Astrocyte (in vitro differentiated cells and primary cell): ENCODE measurements around the gene SKIC2. TPM values are rescaled to one million over a fixed set of nuclear protein-coding genes. Genes with fewer than 3 reads are reported as not detected.
A peak's percentile ranks its signal among the peaks of the same experiment; 100 is the strongest.

Source experiments
- DNase-seq: peaks from one replicate; pipeline ENCODE4 v3.0.0-alpha.2; 2010; ENCODE audit warnings: low read depth
- FAIRE-seq: peaks from 2 replicates; lab custom pipeline; 2011; peaks lifted over from hg19 to GRCh38; lab: Jason Lieb, UNC
- H2AFZ ChIP-seq: 2 replicates; pipeline ENCODE4 v1.6.0; 2012; ENCODE audit warnings: low read depth, low read length, inconsistent platforms
- H3K27ac ChIP-seq: 2 replicates; pipeline ENCODE4 v1.5.1; 2011; ENCODE audit warnings: low read depth, low read length, inconsistent platforms
- H3K27me3 ChIP-seq: 2 replicates; pipeline ENCODE4 v1.6.0; 2011; ENCODE audit warnings: low read length, inconsistent platforms; ENCODE audit not compliant: insufficient read depth
- H3K36me3 ChIP-seq: 2 replicates; pipeline ENCODE4 v1.5.1; 2011; ENCODE audit warnings: low read length, inconsistent platforms; ENCODE audit not compliant: insufficient read depth
- H3K4me1 ChIP-seq: 2 replicates; pipeline ENCODE4 v1.5.1; 2011; ENCODE audit warnings: low read length, inconsistent platforms; ENCODE audit not compliant: insufficient read depth
- H3K4me2 ChIP-seq: 2 replicates; pipeline ENCODE4 v1.6.0; 2012; ENCODE audit warnings: low read length, inconsistent platforms
- H3K4me3 ChIP-seq: 2 replicates; pipeline ENCODE4 v1.5.1; 2011; ENCODE audit warnings: low read depth, mild to moderate bottlenecking, low read length, inconsistent platforms; ENCODE audit not compliant: insufficient read depth
- H3K79me2 ChIP-seq: 2 replicates; pipeline ENCODE4 v1.6.0; 2012; ENCODE audit warnings: mild to moderate bottlenecking, low read length, inconsistent platforms; ENCODE audit not compliant: insufficient read depth
- H3K9ac ChIP-seq: 2 replicates; pipeline ENCODE4 v1.6.0; 2012; ENCODE audit warnings: mild to moderate bottlenecking, low read length, inconsistent platforms
- H3K9me3 ChIP-seq: 2 replicates; pipeline ENCODE4 v1.5.1; 2012; ENCODE audit warnings: low read depth, mild to moderate bottlenecking, low read length, inconsistent platforms; ENCODE audit not compliant: insufficient read depth
- H4K20me1 ChIP-seq: 2 replicates; pipeline ENCODE4 v1.6.0; 2012; ENCODE audit warnings: low read length, inconsistent platforms; ENCODE audit not compliant: insufficient read depth
- H3K27ac Mint-ChIP-seq: one replicate; pipeline ENCODE4 v1.8.0; 2021; ENCODE audit warnings: mild to moderate bottlenecking, mixed read lengths; ENCODE audit not compliant: unreplicated experiment
- H3K27me3 Mint-ChIP-seq: one replicate; pipeline ENCODE4 v1.8.0; 2021; ENCODE audit warnings: low read depth, mixed read lengths; ENCODE audit not compliant: unreplicated experiment
- H3K36me3 Mint-ChIP-seq: one replicate; pipeline ENCODE4 v1.8.0; 2021; ENCODE audit warnings: low read depth, mixed read lengths; ENCODE audit not compliant: unreplicated experiment
- H3K4me1 Mint-ChIP-seq: one replicate; pipeline ENCODE4 v1.8.0; 2021; ENCODE audit warnings: low read depth, mixed read lengths; ENCODE audit not compliant: unreplicated experiment
- H3K4me3 Mint-ChIP-seq: one replicate; pipeline ENCODE4 v1.8.0; 2021; ENCODE audit warnings: mild to moderate bottlenecking, moderate library complexity, mixed read lengths; ENCODE audit not compliant: unreplicated experiment
- H3K9me3 Mint-ChIP-seq: one replicate; pipeline ENCODE4 v1.8.0; 2021; ENCODE audit warnings: mild to moderate bottlenecking, mixed read lengths; ENCODE audit not compliant: unreplicated experiment
- EZH2 ChIP-seq: IDR thresholded peaks from 2 replicates; pipeline ENCODE4 v1.6.1; 2012; ENCODE audit warnings: mild to moderate bottlenecking, low read length, inconsistent platforms; ENCODE audit not compliant: insufficient read depth
- total RNA-seq: library from RNA; stranded (reverse); gene quantifications from 2 replicates; pipeline ENCODE4 v1.2.1, GENCODE V29; 2021
- TF ChIP-seq, protein P1 (sequence below): IDR thresholded peaks from 2 replicates; pipeline ENCODE4 v1.5.1; 2011; ENCODE audit warnings: low read depth, mild to moderate bottlenecking, inconsistent platforms, low read length, moderate library complexity; ENCODE audit not compliant: insufficient read depth

SKIC2 gene
- total RNA-seq, 1 donor from 2014 or later = 79.1 TPM

- no peak overlapping the region for H3K4me3 Mint-ChIP-seq
- Histone ChIP-seq H3K27ac (no peak overlapping the region), H2AFZ (no peak overlapping the region), H4K20me1 (no peaks in the 10 kb centered on the region), H3K4me3 (no peak overlapping the region), H3K27me3 (peaks cover 5% of the 10 kb centered on the region), H3K4me1 (no peaks in the 10 kb centered on the region), H3K36me3 (no peaks in the 10 kb centered on the region), H3K79me2 (no peaks in the 10 kb centered on the region), H3K9me3 (no peaks in the 10 kb centered on the region), H3K9ac (no peak overlapping the region), H3K4me2 (no peak overlapping the region)
- peaks cover 29% of the 10 kb centered on the region for H3K27me3 Mint-ChIP-seq
- TF ChIP-seq, protein P1, sequence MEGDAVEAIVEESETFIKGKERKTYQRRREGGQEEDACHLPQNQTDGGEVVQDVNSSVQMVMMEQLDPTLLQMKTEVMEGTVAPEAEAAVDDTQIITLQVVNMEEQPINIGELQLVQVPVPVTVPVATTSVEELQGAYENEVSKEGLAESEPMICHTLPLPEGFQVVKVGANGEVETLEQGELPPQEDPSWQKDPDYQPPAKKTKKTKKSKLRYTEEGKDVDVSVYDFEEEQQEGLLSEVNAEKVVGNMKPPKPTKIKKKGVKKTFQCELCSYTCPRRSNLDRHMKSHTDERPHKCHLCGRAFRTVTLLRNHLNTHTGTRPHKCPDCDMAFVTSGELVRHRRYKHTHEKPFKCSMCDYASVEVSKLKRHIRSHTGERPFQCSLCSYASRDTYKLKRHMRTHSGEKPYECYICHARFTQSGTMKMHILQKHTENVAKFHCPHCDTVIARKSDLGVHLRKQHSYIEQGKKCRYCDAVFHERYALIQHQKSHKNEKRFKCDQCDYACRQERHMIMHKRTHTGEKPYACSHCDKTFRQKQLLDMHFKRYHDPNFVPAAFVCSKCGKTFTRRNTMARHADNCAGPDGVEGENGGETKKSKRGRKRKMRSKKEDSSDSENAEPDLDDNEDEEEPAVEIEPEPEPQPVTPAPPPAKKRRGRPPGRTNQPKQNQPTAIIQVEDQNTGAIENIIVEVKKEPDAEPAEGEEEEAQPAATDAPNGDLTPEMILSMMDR = no peak
- TF ChIP-seq EZH2 = no peak
- H3K36me3 Mint-ChIP-seq = peaks cover 7% of the 10 kb centered on the region
- peaks cover 6% of the 10 kb centered on the region for H3K9me3 Mint-ChIP-seq
- no peak for FAIRE-seq
- no peaks in the 10 kb centered on the region for H3K4me1 Mint-ChIP-seq
- DNase-seq = no peak
- H3K27ac Mint-ChIP-seq = no peak overlapping the region
Observed at GRCh38 chr6:31935021-31935420, 24.0 kb upstream of the SKIC2 start.

GRCh38 chr6:31935823-31936222 is 23.2 kb upstream of the SKIC2 start:
- Histone ChIP-seq H3K27me3 (peaks cover 5% of the 10 kb centered on the region), H3K4me2 (no peak overlapping the region), H3K9me3 (no peaks in the 10 kb centered on the region), H3K4me3 (no peak overlapping the region), H3K79me2 (no peaks in the 10 kb centered on the region), H3K36me3 (no peaks in the 10 kb centered on the region), H2AFZ (no peak overlapping the region), H3K27ac (no peak overlapping the region), H3K4me1 (no peaks in the 10 kb centered on the region), H3K9ac (no peak overlapping the region), H4K20me1 (no peaks in the 10 kb centered on the region)
- peaks cover 5% of the 10 kb centered on the region for H3K9me3 Mint-ChIP-seq
- H3K4me3 Mint-ChIP-seq = no peak overlapping the region
- peaks cover 7% of the 10 kb centered on the region for H3K36me3 Mint-ChIP-seq
- no peak overlapping the region for H3K27ac Mint-ChIP-seq
- H3K4me1 Mint-ChIP-seq = peaks cover 5% of the 10 kb centered on the region
- FAIRE-seq (no peak), DNase-seq (no peak)
- H3K27me3 Mint-ChIP-seq = peaks cover 28% of the 10 kb centered on the region
- no peak for TF ChIP-seq EZH2
- TF ChIP-seq, protein P1 = no peak

DNA sequence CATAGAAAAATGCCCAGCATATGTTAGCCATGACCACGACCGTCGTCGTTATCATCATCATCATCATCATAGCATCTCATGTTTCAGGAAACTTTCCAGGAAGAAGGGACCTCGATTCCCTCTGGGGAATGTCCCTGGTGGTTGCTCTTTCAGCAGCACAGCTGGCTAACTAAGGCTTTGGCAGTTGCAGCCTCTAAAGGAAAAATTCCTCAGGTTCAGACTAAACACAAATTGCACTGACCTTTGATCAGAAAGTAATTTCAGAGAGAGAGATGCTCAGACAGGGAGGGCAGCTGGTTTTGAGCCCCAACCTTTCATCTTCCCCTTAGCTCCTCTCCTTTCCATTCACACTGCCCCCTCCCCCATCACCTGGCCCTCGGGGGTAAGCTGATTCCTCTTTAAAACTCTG is 18.7 kb upstream of the SKIC2 start:
- DNase-seq = peak; percentile 7
- Histone ChIP-seq H3K4me1 (peaks cover under 1% of the 10 kb centered on the region), H3K9me3 (no peaks in the 10 kb centered on the region), H3K4me3 (no peak overlapping the region), H3K4me2 (no peak overlapping the region), H3K9ac (no peak overlapping the region), H3K27ac (no peak overlapping the region), H2AFZ (no peak overlapping the region), H3K27me3 (peaks cover 14% of the 10 kb centered on the region), H3K36me3 (no peaks in the 10 kb centered on the region), H4K20me1 (no peaks in the 10 kb centered on the region), H3K79me2 (no peaks in the 10 kb centered on the region)
- H3K27ac Mint-ChIP-seq = peak overlapping the region; percentile 84
- H3K27me3 Mint-ChIP-seq = peaks cover 34% of the 10 kb centered on the region
- no peaks in the 10 kb centered on the region for H3K36me3 Mint-ChIP-seq
- peaks cover 8% of the 10 kb centered on the region for H3K4me1 Mint-ChIP-seq
- TF ChIP-seq EZH2 = no peak
- TF ChIP-seq, protein P1 = no peak
- FAIRE-seq = no peak
- H3K4me3 Mint-ChIP-seq = no peak overlapping the region
- no peaks in the 10 kb centered on the region for H3K9me3 Mint-ChIP-seq
